Sigmoid colon (tissue), 7 donors: ENCODE measurements around the gene TMEM107. TPM values are rescaled to one million over a fixed set of nuclear protein-coding genes. Genes with fewer than 3 reads are reported as not detected.

Experiments
- DNase-seq: peaks from one replicate; pipeline ENCODE4 v3.0.0-alpha.2; 2019
- H3K27ac ChIP-seq, 4 donors: fragments of 200-600 bp; sonication (generic); one replicate each; pipeline ENCODE4 v1.5.1; 2016 to 2019; ENCODE audit warnings: mild to moderate bottlenecking in 1 of 4
- H3K27me3 ChIP-seq, 3 donors: fragments of 200-600 bp; sonication (generic); one replicate each; pipeline ENCODE4 v1.5.1; 2019; ENCODE audit warnings: mild to moderate bottlenecking in 1 of 3
- H3K36me3 ChIP-seq, 4 donors: fragments of 200-600 bp; sonication (generic); one replicate each; pipeline ENCODE4 v1.5.1; 2016 to 2019
- H3K4me1 ChIP-seq, 4 donors: fragments of 200-600 bp; sonication (generic); one replicate each; pipeline ENCODE4 v1.5.1; 2017 to 2019
- H3K4me3 ChIP-seq, 4 donors: fragments of 200-600 bp; sonication (generic); one replicate each; pipeline ENCODE4 v1.5.1; 2017 to 2019; ENCODE audit warnings: mild to moderate bottlenecking in 2 of 4, moderate library complexity in 1 of 4
- H3K9me3 ChIP-seq, 4 donors: fragments of 200-600 bp in 3 of 4; sonication (generic) in 3 of 4; one replicate each; pipeline versions ENCODE4 v1.5.1 to v1.6.1; 2013 to 2019
- EP300 ChIP-seq, 4 donors: sonication (generic); formaldehyde crosslinking; IDR thresholded peaks; one replicate each; pipeline ENCODE4 v1.6.1; 2017; ENCODE audit warnings: antibody characterized with exemption in 4 of 4
- POLR2A ChIP-seq, 2 donors: fragments of 450-650 bp; IDR thresholded peaks; one replicate each; pipeline ENCODE4 v1.6.1; 2016; ENCODE audit warnings: antibody characterized with exemption in 2 of 2, mild to moderate bottlenecking in 2 of 2, moderate library complexity in 2 of 2
- POLR2AphosphoS5 ChIP-seq, 4 donors: sonication (generic); formaldehyde crosslinking; IDR thresholded peaks; one replicate each; pipeline ENCODE4 v1.6.1; 2017; ENCODE audit warnings: antibody characterized with exemption in 4 of 4
- WGBS, 2 donors: extraction: QIAGEN DNeasy Blood & Tissue Kit; methylation state at CpG; one replicate each; pipeline ENCODE4 v1.1.7; 2013; 5-methylcytosine and 5-hydroxymethylcytosine counted together
- intact Hi-C: fragments of 100-400 bp; cut with DNase I; formaldehyde crosslinking; loops from one replicate; pipeline ENCODE4 v1.15.1; 2023
- polyA plus RNA-seq, 3 donors: library from polyadenylated mRNA; stranded (reverse); fragments of 200-250 nt; gene quantifications; one replicate each; pipeline ENCODE4 v1.2.3, GENCODE V29; 2013
- total RNA-seq, 4 donors: library from RNA; depleted of rRNA; stranded (reverse); fragments of >200 nt; gene quantifications; one replicate each; pipeline ENCODE4 v1.1.0, GENCODE V29; 2016
- TF ChIP-seq, protein P1 (sequence below), 4 experiments: fragments of 450-650 bp in 3 of 4; fragments of 200-600 bp in 1 of 4; IDR thresholded peaks; one replicate each; pipeline ENCODE4 v1.5.1; 2016 to 2019; ENCODE audit warnings: antibody characterized with exemption in 4 of 4, mild to moderate bottlenecking in 3 of 4, moderate library complexity in 2 of 4
- donor health status: healthy with polysubstance abuse.
- donor health status: Bipolar disorder and iron deficiency.
- donor health status: healthy.

The TMEM107 gene
- total and polyA plus RNA-seq, 7 donors, result 4.6 to 61.7 (median 14.4) TPM

DNA sequence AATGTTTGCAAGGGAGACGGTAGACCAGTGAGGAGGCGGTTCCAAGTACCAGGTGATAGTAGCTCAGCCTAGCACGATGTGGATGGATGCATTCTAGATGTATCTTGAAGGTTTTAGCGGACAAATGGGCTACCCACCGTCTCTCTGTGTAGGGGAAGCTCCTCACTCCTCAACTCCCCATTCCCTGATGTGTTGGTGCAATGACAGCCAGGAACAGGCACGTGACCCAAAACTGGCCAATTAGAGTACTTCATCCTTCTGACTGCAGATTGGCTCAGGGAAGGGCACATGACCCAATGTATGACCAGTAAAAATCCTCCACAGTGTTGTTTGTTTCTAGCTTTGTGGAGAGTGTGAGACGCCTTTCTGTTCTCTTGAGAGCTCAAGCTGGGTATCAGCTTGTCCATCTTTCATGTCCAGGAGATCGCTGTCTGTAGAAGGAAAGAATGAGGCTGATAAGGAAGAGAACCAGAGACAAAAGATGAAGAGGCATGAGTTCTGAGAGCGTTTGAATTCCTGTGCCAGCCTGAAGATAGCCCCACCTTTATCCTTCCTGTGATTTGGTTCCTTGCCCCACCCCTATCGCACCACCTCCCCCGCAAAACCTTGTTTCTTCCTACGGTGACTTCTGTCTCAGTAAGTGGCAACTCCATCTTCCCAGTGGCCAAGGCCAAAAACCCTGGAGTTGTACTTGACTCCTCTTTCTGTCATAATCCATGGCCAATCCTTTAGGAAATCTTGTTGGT lies 16.1 kb upstream of the TMEM107 start:
- H3K36me3 ChIP-seq, result no peaks in the 10 kb centered on the region
- DNase-seq, result peak; percentile 96
- H3K27ac ChIP-seq, result peak overlapping the region; percentile 76 to 87 (median 79)
- peak overlapping the region; percentile 21 to 39 (median 30) for H3K4me3 ChIP-seq
- no peaks in the 10 kb centered on the region for H3K9me3 ChIP-seq
- TF ChIP-seq POLR2A (IDR thresholded peaks at IDR 0.05) (peak; percentile 55 to 72), EP300 (IDR thresholded peaks at IDR 0.05) (no peak), POLR2AphosphoS5 (IDR thresholded peaks at IDR 0.05) (peak; percentile 86 to 94 (median 91))
- TF ChIP-seq, protein P1, sequence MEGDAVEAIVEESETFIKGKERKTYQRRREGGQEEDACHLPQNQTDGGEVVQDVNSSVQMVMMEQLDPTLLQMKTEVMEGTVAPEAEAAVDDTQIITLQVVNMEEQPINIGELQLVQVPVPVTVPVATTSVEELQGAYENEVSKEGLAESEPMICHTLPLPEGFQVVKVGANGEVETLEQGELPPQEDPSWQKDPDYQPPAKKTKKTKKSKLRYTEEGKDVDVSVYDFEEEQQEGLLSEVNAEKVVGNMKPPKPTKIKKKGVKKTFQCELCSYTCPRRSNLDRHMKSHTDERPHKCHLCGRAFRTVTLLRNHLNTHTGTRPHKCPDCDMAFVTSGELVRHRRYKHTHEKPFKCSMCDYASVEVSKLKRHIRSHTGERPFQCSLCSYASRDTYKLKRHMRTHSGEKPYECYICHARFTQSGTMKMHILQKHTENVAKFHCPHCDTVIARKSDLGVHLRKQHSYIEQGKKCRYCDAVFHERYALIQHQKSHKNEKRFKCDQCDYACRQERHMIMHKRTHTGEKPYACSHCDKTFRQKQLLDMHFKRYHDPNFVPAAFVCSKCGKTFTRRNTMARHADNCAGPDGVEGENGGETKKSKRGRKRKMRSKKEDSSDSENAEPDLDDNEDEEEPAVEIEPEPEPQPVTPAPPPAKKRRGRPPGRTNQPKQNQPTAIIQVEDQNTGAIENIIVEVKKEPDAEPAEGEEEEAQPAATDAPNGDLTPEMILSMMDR (IDR thresholded peaks at IDR 0.05), result no peak
- H3K27me3 ChIP-seq, result no peaks in the 10 kb centered on the region
- intact Hi-C loops, result no loop called here
- peaks cover 0 to 46% (median 36%) of the 10 kb centered on the region in 4 donors for H3K4me1 ChIP-seq
- 17 to 43% methylated on average over 12 of the region's 12 CpGs for WGBS, 2 donors

DNA sequence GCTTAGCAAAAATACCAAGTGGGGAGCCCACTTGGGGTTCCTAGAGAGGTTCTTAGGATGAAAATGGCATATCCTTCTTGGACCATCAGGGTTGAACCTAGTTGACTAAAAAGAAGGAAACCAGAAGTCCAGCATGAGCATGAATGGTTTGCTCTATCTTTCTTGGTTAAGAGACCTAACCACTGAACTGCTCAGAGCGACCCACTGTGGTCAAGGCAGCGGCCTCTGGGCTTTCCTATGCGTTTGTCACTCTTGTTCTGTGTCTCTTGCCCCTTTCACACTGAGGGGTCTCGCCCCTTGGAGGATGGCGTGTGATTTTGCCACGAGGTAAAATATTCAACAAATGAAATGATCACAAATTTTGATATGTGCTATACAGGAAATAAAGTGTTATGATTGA lies 14.3 kb upstream of the TMEM107 start:
- intact Hi-C loops, result loop anchor here (1.0 kb wide), 1 partner anchor 31 kb away; no protein-coding TSS in a partner anchor
- peak overlapping the region; percentile 81 to 99 (median 96) for H3K27ac ChIP-seq
- peaks cover 0 to 51% (median 41%) of the 10 kb centered on the region in 4 donors for H3K4me1 ChIP-seq
- H3K36me3 ChIP-seq, result no peaks in the 10 kb centered on the region
- no peak for TF ChIP-seq POLR2A (IDR thresholded peaks at IDR 0.05)
- no peak for TF ChIP-seq EP300 (IDR thresholded peaks at IDR 0.05)
- TF ChIP-seq, protein P1 (IDR thresholded peaks at IDR 0.05), result no peak
- TF ChIP-seq POLR2AphosphoS5 (IDR thresholded peaks at IDR 0.05), result no peak
- peak overlapping the region in 3 of 4 donors; percentile 54 to 78 (median 66) for H3K4me3 ChIP-seq
- no peak for DNase-seq
- WGBS, 2 donors, result 38 to 51% methylated on average over 6 of the region's 6 CpGs
- no peaks in the 10 kb centered on the region for H3K27me3 ChIP-seq
- H3K9me3 ChIP-seq, result no peaks in the 10 kb centered on the region

DNA sequence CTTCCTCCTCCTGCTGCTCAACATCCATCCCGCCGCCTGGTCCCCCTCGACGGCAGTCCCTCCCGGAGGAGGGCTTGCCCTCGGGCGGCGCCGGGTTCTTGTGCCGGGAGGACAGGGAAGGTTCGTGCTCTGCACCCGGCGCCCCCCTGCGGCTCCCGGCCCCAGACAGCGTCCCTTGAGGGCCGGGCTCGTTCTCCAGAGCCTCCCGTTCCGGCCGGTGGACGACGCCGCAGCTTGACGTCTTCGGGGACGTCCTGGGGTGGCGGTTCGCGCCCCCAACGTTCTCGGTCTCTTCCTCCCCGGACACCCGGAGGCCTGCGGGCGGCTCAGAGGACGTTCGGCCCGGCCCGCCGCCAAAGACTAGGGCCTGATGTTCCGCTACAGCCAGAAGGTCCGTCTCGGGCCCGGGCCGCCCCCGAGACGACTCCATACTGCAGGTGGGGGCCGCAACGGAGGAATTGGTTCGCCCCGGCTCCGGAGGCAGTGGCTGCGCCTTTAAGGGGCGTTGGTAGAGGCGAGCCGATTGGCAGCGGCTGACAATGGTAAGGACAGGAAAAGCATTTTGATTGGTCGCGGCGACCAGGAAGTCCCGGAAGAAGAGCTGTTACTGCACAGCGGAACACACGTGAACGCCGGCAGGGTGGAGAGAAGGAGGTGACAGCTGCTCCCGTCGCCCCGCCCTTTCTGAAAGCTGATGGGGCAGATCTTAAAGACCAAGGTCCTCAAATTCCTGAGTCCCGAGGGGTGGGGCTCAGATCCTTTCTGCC lies 13.7 kb upstream of the TMEM107 start, which contains the start of gene BORCS6:
Gene BORCS6, minus strand, starts transcription at position 470 of the 767 bp plus-strand sequence. Its CDS starts 40 bp downstream, at position 430.
- peaks cover 0 to 53% (median 41%) of the 10 kb centered on the region in 4 donors for H3K4me1 ChIP-seq

DNA sequence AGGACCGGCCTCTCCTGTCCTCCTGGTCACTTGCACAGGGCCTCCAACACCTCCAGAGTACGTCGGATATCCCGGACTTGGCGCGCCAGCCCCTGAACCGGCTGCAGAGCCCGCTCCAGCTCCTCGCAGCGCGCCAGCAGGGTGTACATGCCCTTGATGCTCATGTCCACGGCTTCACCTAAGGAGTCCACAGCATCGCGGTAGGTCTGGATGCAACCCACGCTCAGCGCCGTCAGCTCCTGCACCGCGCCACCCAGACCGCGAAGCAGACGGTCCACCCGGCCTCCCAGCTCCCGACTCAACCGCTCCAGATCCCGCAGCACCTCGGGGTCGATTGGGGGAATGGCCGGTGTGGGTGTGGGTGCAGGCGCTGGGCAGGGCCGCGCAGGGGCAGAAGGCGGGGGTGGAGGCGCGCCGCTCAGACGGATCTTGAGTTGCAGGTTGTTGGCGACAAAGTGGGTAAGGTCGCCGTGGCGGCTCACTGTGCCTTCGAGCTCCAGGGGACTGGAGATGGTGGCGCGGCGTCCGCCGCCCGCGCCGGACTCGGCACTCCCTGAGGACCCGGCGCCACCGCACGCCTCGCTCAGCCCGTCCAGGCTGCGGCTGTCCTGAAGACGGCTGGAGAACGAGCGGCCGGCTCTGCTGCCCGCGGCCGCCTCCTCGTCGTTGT lies 13.0 kb upstream of the TMEM107 start:
- 3 to 5% methylated on average over 67 of the region's 67 CpGs for whole genome bisulfite sequencing, 2 donors
- peak overlapping the region; percentile 54 to 78 (median 68) for H3K4me3 ChIP-seq
- no peak for DNase-seq
- TF ChIP-seq EP300 (IDR thresholded peaks at IDR 0.05) (no peak), POLR2A (IDR thresholded peaks at IDR 0.05) (no peak), POLR2AphosphoS5 (IDR thresholded peaks at IDR 0.05) (no peak)
- TF ChIP-seq, protein P1 (IDR thresholded peaks at IDR 0.05), result no peak
- intact Hi-C loops, result loop anchor here (1.0 kb wide), 1 partner anchor 59 kb away; the partner anchor contains the start of gene CTC1
- H3K27ac ChIP-seq, result peak overlapping the region; percentile 81 to 99 (median 96)
- H3K4me1 ChIP-seq, result peaks cover 0 to 54% (median 41%) of the 10 kb centered on the region in 4 donors
- H3K9me3 ChIP-seq, result no peaks in the 10 kb centered on the region
- H3K27me3 ChIP-seq, result no peaks in the 10 kb centered on the region
- no peaks in the 10 kb centered on the region for H3K36me3 ChIP-seq

More for the DNA sequence above, 13.7 kb upstream of the TMEM107 start, which contains the start of gene BORCS6:
- intact Hi-C loops, result loop anchor here (1.0 kb wide), 2 partner anchors 31 to 58 kb away; partner anchors contain the start of gene CTC1
- peak within 1 kb of the TSS; percentile 81 to 99 (median 96) for H3K27ac ChIP-seq
- H3K36me3 ChIP-seq, result no peaks in the 10 kb centered on the region
- no peaks in the 10 kb centered on the region for H3K27me3 ChIP-seq
- peak within 1 kb of the TSS; percentile 54 to 78 (median 68) for H3K4me3 ChIP-seq
- TF ChIP-seq EP300 (IDR thresholded peaks at IDR 0.05), result peak in 1 of 4 donors; percentile 26
- peak; percentile 87 to 92 (median 89) for TF ChIP-seq POLR2AphosphoS5 (IDR thresholded peaks at IDR 0.05)
- TF ChIP-seq POLR2A (IDR thresholded peaks at IDR 0.05), result peak; percentile 78 to 84
- TF ChIP-seq, protein P1 (IDR thresholded peaks at IDR 0.05), result no peak
- 0% methylated on average over 70 of the region's 70 CpGs for WGBS, 2 donors
- DNase-seq, result peak; percentile 100
- no peaks in the 10 kb centered on the region for H3K9me3 ChIP-seq
